GM10266 (cell line): Measurements from ENCODE around the gene DMBX1.

ENCODE experiments used
- DNase-seq: peaks from one replicate; pipeline ENCODE4 v3.0.0; 2012; ENCODE audit errors: extremely low spot score
- CTCF ChIP-seq: IDR thresholded peaks from 2 replicates; pipeline ENCODE4 v1.5.1; 2012; ENCODE audit warnings: mild to moderate bottlenecking, low read depth; ENCODE audit not compliant: control insufficient read depth, insufficient read depth; ENCODE audit errors: missing control alignments

The DMBX1 gene

GRCh38 chr1:46489638-46490405 is at the start of gene DMBX1:
DMBX1 (plus strand) TSS chr1:46489836; CDS start chr1:46507011, 17,175 bp downstream.
- TF ChIP-seq CTCF: no peak
- peak; percentile 70 for DNase-seq

- TF ChIP-seq CTCF: no peak
- no peak for DNase-seq
These were observed 49.2 kb upstream of the DMBX1 start for GRCh38 chr1:46440478-46440877.

- DNase-seq: peak; percentile 83
- peak; percentile 91 for TF ChIP-seq CTCF
These were observed 47.1 kb upstream of the DMBX1 start for GRCh38 chr1:46442317-46443161.

GRCh38 chr1:46444466-46444865 is 45.2 kb upstream of the DMBX1 start:
- DNase-seq: no peak
- TF ChIP-seq CTCF: no peak

- TF ChIP-seq CTCF: no peak
- DNase-seq: no peak
These were observed 43.8 kb upstream of the DMBX1 start for GRCh38 chr1:46445773-46446256.

GRCh38 chr1:46446646-46447498 is 42.8 kb upstream of the DMBX1 start:
- peak; percentile 92 for TF ChIP-seq CTCF

More at GRCh38 chr1:46446646-46447498, 42.8 kb upstream of the DMBX1 start:
- DNase-seq: peak; percentile 82
